ENCODE data around the gene CNNM1.

- no peak for TF ChIP-seq CTCF (IDR thresholded peaks at IDR 0.05)
- no peak for TF ChIP-seq EZH2 (IDR thresholded peaks at IDR 0.05)
Observed at GRCh38 chr10:99393683-99394082, 64.5 kb downstream of the CNNM1 start.

Data from neural progenitor cell (in vitro differentiated cells).